Measurements from ENCODE around the gene LBH.

Gene LBH

DNA sequence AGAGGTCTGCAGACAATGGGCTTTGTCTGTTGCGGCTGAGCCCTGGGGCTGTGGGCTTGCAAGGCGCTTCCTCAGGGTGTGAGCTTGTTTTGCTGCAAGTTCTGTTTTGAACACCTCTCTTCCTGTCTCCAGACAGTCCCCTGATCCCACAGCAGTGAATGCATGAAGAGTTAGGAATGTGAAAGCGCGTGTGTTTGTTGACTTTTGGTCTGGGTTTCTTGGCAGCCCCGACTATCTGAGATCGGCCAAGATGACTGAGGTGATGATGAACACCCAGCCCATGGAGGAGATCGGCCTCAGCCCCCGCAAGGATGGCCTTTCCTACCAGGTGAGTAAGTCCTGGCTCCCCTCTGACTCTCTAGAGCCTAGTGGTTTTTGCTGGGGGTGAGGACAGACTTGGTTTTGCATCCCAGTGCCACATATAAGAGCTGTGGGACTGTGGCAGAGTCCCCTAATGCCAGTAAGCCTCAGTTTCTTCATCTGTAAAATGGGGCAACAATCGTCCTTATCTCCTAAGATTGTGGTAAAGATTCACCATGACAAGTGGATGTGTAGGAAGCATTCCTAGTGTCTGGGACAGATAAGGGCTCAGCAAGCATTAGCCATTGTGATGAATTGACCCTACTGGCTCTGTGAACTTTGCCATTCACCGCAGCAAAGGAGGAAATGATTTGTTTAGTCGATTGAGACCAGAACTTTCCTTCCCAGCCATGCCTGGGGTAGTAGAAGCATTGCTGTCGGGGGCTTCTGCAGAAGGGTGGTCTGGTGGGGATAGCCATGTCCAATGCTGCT, 3.0 kb downstream of the LBH start:
- H3K27me3 Mint-ChIP-seq, result peaks cover 16% of the 10 kb centered on the region
- H3K36me3 Mint-ChIP-seq, result peaks cover 53% of the 10 kb centered on the region
- peak overlapping the region; percentile 79 for H3K4me3 Mint-ChIP-seq
- peaks cover 3% of the 10 kb centered on the region for H3K9me3 Mint-ChIP-seq
- peaks cover 72% of the 10 kb centered on the region for H3K4me1 Mint-ChIP-seq
- DNase-seq, result peak; percentile 63
- peak overlapping the region; percentile 97 for H3K27ac Mint-ChIP-seq
- CTCF ChIA-PET, result interaction anchor here (0.7 to 13.7 kb wide), 11 partner anchors 9 to 476 kb away, joined by 3 to 96 read pairs (median 4); no protein-coding TSS in a partner anchor

DNA sequence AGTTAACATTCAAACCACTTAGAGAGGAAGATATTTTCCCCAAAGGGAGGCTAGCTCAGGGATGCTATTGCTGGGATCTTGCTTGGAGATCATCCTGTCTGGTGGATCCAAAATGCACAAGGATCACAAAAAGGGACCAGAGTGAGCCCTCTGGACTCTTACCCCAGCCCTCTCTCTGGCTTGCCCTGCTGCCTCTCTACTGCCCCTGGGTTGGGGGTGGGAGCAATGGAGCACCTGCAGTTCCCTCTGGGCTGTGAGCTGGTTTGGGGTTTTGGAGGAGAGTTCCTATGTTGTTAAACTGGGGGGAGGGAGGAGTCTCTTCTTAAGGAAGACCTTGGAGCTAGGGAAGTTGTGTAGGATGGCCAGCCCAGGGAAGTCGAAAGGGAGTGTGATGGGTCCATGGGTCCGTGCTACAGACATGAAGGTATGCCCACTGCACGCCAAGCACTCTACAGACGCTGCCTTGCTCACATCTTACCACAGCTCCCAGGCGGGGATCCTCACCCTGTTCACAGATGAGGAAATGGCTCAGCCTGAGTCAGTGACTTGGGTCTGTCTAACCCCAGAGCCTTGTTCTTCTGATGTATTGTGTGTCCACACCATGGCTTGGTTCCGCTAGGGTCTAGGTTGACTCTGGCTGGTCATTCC, 3.8 kb downstream of the LBH start:
- H3K4me1 Mint-ChIP-seq, result peaks cover 77% of the 10 kb centered on the region
- peak; percentile 67 for DNase-seq
- H3K27ac Mint-ChIP-seq, result peak overlapping the region; percentile 97
- peaks cover 3% of the 10 kb centered on the region for H3K9me3 Mint-ChIP-seq
- CTCF ChIA-PET, result interaction anchor here (1.0 to 13.7 kb wide), 10 partner anchors 8 to 476 kb away, joined by 3 to 96 read pairs (median 4); no protein-coding TSS in a partner anchor
- H3K36me3 Mint-ChIP-seq, result peaks cover 61% of the 10 kb centered on the region
- peaks cover 9% of the 10 kb centered on the region for H3K27me3 Mint-ChIP-seq
- H3K4me3 Mint-ChIP-seq, result peak overlapping the region; percentile 79

DNA sequence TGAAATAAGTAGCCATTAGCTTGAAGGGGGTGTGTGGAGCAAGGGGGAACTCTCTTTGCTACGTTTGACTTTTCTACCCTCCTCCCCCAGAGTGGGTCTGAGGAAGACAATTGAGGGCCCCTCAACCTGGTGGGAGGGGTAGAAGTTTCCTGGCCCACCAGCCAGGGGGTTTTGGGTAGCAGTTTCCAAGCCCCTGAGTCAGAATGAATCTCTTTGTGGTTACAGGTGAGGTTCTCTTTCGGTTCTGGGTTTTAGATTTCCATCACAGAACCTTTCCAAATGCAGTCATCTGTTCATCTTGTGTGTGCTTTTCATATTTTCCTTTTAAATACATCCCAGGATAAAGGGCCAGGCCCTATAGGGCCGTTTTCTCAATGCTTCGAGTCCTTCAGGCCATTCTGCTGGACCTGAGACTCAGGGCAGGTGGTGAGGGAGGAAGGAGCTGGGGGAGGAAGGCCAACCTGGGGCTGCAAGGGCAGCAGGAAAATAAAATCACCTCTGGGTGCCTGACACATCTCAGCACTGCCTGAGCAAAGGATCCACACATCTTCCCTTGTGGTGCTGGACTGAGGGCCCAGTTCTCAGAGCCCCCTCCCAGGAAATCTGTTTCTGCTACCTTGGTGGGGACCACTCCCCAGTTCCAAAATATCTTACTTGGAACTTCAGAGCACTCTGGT, 4.7 kb downstream of the LBH start:
- CTCF ChIA-PET, result interaction anchor here (1.0 to 13.7 kb wide), 7 partner anchors 28 to 476 kb away, joined by 3 to 96 read pairs (median 4); no protein-coding TSS in a partner anchor
- DNase-seq, result peak; percentile 53
- Mint-ChIP-seq H3K27ac (peak overlapping the region; percentile 97), H3K4me1 (peaks cover 78% of the 10 kb centered on the region), H3K9me3 (peaks cover 3% of the 10 kb centered on the region), H3K36me3 (peaks cover 68% of the 10 kb centered on the region), H3K4me3 (peak overlapping the region; percentile 79), H3K27me3 (peaks cover under 1% of the 10 kb centered on the region)

DNA sequence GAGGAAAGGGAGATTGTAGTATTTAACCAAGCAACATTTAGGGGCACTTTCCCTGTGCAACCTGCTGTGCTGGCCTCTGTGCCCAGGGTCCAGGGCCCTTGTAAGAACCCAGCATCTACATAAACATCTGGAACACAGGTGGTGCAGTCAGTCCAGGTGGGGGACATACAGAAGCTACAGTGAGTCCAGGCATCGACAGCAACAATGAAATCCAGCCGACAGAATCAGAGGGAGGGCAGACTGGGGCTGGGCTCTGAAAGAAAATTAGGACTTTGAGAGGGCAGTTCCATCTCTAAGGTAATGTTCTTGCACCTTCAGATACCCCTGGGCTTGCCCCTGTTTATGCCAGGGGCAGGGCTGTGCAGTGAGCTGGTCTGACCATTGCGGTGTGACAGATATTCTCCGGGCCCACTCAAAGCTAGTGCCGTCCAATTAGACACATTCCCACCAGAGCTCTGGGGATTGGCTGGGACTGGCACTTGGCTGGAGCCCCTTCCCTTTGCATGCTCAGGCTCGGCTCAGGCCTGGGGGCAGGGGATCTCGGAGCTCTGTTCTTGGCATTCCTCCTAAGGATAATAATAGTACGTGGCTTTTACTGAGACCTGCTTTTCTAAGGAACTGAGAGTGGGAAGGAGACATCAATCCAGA, 5.4 kb downstream of the LBH start:
- peaks cover 82% of the 10 kb centered on the region for H3K4me1 Mint-ChIP-seq
- H3K27ac Mint-ChIP-seq, result peak overlapping the region; percentile 97
- no peaks in the 10 kb centered on the region for H3K27me3 Mint-ChIP-seq
- H3K36me3 Mint-ChIP-seq, result peaks cover 74% of the 10 kb centered on the region
- DNase-seq, result no peak
- H3K4me3 Mint-ChIP-seq, result peak overlapping the region; percentile 79
- CTCF ChIA-PET, result interaction anchor here (1.1 to 13.7 kb wide), 10 partner anchors 11 to 470 kb away, joined by 3 to 96 read pairs (median 5); no protein-coding TSS in a partner anchor
- peaks cover 3% of the 10 kb centered on the region for H3K9me3 Mint-ChIP-seq

DNA sequence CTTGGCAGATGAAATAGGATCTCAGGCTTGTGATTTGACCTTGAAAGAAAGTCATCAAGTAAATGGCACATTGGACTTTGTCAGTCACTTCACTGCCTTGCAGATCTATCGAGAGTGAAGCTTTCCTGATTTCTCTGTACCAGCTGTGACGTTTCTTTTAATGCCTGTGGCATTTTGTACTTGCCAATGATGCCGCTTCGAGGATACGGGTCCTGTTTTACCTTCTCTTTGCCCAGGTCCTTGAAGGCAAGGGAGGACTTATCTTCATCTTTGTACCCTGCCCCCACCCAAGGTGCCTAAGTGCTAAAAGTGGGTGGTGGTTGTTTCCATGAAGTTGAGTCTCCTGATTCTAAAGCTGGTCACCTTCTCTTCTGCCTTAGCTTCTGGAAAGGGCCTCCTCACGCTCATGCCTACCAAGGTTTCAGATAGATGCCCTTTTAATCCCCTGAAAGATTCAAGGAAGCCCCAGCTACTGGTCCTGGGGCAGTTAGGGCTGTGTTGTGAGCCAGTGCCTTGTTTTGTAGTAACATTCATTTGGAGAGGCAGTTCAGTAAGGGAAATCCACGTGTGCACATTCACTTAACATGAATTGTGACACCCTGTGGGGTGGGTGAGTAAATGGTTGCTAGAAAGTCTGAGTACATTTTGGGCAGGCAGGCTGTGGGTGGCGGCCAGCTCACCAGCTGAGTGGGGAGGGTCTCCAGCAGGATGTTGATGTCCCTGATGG, 6.1 kb downstream of the LBH start:
- Mint-ChIP-seq H3K36me3 (peaks cover 74% of the 10 kb centered on the region), H3K4me3 (peak overlapping the region; percentile 24), H3K9me3 (peaks cover 3% of the 10 kb centered on the region), H3K27me3 (no peaks in the 10 kb centered on the region), H3K4me1 (peaks cover 83% of the 10 kb centered on the region), H3K27ac (peak overlapping the region; percentile 69)
- no peak for DNase-seq
- CTCF ChIA-PET, result interaction anchor here (1.1 to 13.7 kb wide), 10 partner anchors 8 to 184 kb away, joined by 3 to 96 read pairs (median 6); no protein-coding TSS in a partner anchor

DNA sequence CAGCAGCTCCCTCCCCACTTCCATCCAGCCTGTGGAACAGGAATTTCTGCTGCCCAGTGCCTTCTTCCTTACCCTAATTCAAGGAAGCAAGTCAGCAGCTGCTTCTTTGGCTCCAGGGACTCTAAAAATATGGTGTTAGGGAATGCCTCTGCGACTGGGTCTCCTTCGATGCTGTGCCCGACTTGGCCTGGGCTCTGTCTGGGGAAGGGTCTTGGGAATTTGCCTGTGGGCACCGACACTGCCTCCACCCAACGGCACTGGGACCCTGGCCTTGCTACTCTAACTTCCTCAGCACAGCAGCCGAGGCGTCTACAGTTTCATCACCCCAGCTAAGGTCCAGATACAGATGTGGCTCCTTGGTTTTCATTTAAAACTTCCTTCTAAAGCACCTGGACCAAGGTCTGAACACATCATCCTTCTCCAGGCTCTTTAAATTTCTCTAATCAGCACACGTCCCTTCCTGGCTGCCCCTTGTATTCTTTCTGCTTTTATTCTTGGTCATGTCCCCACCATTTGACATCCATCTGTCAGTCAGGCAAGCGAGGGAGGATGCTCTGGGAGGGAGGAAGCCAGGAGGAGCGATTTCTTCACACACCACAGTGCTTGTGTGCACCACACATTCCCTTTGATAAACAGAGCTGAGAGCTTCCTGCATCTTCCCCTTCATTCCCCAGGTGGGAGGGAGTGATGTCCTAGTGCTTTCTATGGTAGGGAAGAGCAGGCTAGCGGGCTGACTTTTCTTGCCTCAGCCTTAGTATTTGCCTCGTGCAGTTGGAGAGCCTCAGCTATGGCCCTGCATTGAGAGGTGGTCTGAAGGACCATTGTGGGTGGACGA, 6.8 kb downstream of the LBH start:
- CTCF ChIA-PET, result interaction anchor here (1.0 to 13.7 kb wide), 17 partner anchors 9 to 473 kb away, joined by 3 to 96 read pairs (median 5); no protein-coding TSS in a partner anchor
- Mint-ChIP-seq H3K27ac (peak overlapping the region; percentile 77), H3K4me3 (peak overlapping the region; percentile 3), H3K27me3 (no peaks in the 10 kb centered on the region), H3K36me3 (peaks cover 81% of the 10 kb centered on the region), H3K9me3 (peaks cover 3% of the 10 kb centered on the region), H3K4me1 (peaks cover 88% of the 10 kb centered on the region)
- no peak for DNase-seq

DNA sequence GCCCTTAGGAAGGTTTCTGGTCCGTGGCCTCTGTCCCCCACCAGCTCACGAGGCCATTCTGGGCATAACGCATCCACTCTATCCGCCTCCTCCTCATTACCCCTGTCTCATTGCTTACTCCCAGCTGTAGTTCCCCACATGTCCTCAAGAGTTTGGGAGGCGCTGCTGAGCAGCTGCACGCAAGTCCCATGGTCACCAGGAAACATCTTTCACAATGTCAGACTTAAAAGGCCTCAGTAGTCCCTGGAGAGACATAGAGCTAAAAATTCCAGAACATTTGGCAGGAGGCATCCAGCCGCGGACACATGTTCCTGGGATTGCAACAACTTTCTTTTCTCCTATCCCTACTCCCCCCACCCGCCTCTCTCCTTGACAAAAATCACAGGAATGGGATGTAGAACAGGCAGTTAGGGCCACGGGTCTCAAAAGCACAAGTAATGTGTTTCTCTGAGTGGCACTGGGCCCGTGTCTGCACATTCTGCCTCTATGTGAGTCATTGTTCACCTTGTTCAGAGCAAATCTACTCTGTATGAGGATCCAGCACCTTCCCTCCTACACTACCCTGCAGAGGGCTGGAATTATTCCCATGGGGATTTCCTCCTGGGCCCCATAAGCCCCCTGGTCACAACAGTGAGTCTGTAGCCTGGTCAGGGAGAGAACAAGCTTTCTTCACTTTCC, 8.1 kb downstream of the LBH start:
- no peaks in the 10 kb centered on the region for H3K27me3 Mint-ChIP-seq
- peak overlapping the region; percentile 67 for H3K27ac Mint-ChIP-seq
- H3K4me1 Mint-ChIP-seq, result peaks cover 89% of the 10 kb centered on the region
- peak; percentile 77 for DNase-seq
- peaks cover 3% of the 10 kb centered on the region for H3K9me3 Mint-ChIP-seq
- CTCF ChIA-PET, result interaction anchor here (0.7 to 13.7 kb wide), 24 partner anchors 8 to 472 kb away, joined by 3 to 96 read pairs (median 4); no protein-coding TSS in a partner anchor
- peak overlapping the region; percentile 2 for H3K4me3 Mint-ChIP-seq
- H3K36me3 Mint-ChIP-seq, result peaks cover 82% of the 10 kb centered on the region

DNA sequence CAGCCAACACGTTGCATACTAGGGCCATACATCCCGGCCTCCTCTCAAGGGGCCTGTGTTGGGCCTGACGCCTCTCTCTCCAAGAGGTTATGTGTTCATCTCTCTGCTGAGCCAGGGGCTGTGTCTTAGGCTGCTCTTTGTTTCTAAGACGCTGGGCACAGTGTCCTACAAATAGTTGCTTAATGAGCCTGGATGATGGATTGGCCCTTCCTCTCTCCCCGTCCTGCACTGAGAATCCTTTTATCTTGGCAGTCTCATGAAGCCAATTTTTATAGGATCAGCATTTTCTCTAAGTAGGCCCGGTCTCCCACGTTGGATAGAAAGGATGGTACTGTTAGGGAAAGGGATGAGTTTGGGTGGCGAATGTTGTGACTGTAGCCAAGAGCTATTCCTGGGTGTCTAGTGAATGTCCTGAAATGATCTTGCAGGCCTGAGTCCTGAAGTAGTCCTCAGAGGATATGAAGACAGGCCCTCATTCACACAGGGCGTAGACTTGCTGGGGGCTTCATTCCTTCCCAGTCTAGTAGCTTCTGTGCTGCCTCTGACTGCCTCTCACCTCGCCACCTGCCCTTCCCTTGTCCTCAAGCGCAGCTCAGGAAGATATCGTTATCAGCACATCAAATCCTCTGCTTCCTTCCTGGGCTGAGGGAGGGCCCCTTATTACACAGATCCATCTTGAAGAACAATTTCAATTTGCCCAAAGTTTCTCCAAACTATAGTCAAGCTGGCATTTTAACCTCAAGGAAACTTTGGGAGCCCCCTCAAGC, 8.8 kb downstream of the LBH start:
- Mint-ChIP-seq H3K4me3 (peak overlapping the region; percentile 24), H3K9me3 (peaks cover 3% of the 10 kb centered on the region), H3K4me1 (peaks cover 84% of the 10 kb centered on the region), H3K27ac (peak overlapping the region; percentile 71), H3K36me3 (peaks cover 75% of the 10 kb centered on the region), H3K27me3 (no peaks in the 10 kb centered on the region)
- CTCF ChIA-PET, result interaction anchor here (0.9 to 13.7 kb wide), 14 partner anchors 7 to 471 kb away, joined by 3 to 96 read pairs (median 5); no protein-coding TSS in a partner anchor
- no peak for DNase-seq

DNA sequence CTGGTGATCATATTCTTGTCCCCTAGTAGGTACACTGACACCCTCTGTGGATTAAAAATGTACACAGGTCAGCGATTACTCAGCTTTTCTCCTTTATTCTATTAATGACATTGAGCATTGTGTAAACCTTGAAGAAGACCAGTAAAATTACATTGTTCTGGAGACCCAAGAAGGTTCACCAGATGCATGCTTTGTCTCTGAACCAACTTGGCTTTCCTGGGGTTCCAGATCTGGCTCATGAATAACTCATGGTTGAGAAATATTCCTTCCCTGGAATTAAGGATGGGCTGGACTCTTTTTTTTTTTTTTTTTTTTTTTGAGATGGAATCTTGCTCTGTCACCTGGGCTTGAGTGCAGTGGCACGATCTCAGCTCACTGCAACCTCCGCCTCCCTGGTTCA, 11.9 kb downstream of the LBH start:
- Mint-ChIP-seq H3K4me3 (no peak overlapping the region), H3K36me3 (peaks cover 73% of the 10 kb centered on the region), H3K27me3 (no peaks in the 10 kb centered on the region), H3K27ac (no peak overlapping the region), H3K9me3 (no peaks in the 10 kb centered on the region), H3K4me1 (peaks cover 73% of the 10 kb centered on the region)
- DNase-seq, result no peak
- CTCF ChIA-PET, result interaction anchor here (0.7 to 2.2 kb wide), 2 partner anchors 9 to 35 kb away, joined by 3 to 8 read pairs; no protein-coding TSS in a partner anchor

DNA sequence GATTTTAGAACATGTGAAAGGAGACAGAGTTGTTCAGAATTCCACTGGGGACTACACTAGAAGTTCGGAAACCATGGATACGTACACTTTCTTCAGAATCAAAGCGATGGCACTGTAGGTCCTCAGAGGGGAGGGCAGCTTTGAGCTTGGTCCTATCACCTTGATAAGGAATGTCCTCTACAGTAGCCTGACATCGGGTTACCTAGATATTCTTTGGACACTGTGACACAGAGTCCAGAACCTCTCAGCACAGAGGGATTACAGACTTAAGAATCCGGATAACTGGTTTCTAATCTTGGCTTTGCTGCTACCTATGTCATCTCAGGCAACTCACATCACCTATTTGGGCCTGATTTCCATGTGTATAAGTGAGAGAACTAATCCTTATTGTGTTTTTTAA, 14.0 kb downstream of the LBH start:
- DNase-seq, result no peak
- Mint-ChIP-seq H3K36me3 (peaks cover 72% of the 10 kb centered on the region), H3K27ac (no peak overlapping the region), H3K4me3 (no peak overlapping the region), H3K27me3 (no peaks in the 10 kb centered on the region), H3K4me1 (peaks cover 67% of the 10 kb centered on the region), H3K9me3 (no peaks in the 10 kb centered on the region)
- CTCF ChIA-PET, result interaction anchor here (1.0 kb wide), 1 partner anchor 466 kb away, joined by 3 read pairs; no protein-coding TSS in a partner anchor

DNA sequence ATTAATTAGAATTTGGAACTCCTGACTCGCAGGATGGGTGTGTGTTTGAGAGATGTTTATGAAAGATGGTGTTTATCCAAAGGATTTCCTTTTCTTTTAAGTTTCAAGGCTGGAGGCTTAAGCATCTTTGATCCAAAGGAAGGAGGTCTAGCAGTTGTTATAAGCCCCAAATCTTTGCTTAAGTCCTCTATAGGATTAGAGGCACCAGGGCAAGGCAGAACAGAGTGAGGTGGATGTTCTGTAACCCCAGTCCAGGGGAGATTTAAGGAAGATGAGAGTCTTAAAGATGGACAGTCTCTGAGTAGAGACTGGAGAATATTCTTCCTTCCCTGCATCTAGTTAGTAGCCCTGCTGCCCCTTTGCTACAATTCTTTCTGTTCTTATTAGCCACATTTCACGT, 17.5 kb downstream of the LBH start:
- Mint-ChIP-seq H3K27me3 (no peaks in the 10 kb centered on the region), H3K27ac (no peak overlapping the region), H3K4me1 (peaks cover 69% of the 10 kb centered on the region), H3K9me3 (peaks cover 6% of the 10 kb centered on the region), H3K4me3 (no peak overlapping the region), H3K36me3 (peaks cover 69% of the 10 kb centered on the region)
- DNase-seq, result no peak
- CTCF ChIA-PET, result interaction anchor here (1.7 kb wide), 1 partner anchor 8 kb away, joined by 5 read pairs; no protein-coding TSS in a partner anchor
